ENCODE data around the gene CHPF2.

CHPF2 gene

DNA sequence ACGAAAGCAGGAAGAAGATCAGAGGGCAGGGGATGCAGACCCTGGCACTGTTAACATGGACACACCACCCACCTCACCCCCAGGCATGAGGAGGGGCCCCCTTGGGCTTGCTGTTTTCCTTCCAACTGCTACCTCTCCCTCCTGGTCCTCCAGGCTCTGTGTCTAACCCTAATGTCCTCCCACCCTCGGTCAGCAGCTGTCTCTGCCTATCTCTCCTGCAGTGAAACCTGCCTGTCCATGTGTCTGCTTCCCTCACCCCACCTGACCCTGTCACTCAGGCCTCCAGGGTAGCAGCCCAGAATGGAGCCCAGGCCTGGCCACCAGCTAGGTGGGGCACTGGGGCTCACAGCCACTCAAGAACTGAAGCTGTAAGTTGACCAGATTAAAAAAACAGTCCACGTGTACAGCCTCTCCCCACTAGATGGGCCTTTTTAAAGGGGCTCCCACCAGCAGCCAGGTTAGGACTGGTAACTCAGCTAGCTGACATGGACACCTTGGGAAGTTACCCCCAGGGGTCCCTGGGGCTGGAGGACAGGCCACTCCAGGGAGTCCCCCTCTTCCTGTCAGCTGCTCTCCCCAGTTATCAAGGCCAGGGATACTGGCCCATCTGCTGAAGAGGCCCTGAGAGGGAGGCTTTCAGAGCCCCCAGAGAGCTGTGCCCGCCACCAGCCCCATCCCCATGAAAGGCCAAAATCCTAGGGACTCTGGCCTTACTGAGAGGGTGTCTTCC lies 14.7 kb downstream of the CHPF2 start:
- DNase-seq (ENCODE audit: low read depth) = no peak

DNA sequence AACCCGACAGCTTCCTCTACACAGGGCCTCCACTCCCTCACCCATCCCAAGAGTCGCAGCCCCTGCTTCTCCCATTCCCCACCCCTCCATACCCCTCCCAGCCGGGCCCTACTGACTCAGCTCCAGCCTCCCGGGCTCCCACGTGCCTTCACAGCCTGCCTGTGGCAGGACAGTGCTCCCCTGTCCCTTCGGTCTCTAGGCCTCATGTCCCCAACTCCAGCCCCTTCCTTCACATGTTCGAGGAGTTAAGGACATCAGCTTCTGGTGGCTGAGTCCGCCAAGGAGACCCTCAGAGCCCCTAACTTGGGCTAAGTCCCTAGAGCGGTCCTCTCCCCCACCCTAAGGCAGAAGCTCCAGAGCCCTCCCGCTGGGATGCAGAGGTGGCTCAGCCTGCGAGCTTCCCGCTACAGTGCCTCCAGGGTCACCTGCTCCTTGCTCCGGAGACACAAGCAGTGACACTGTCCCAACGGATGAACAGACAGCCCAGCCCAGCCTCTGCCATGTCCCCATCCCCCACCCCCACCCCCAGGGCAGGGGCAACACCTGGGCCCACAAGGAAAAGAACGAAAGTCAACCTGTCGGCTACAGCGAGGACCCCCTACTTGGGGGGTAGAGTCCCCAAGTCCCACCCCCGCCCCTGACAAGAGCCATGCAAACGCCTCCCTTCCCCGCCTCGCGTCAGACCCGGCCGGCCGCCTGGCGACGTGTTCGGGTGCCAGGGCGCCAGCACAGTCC lies 15.5 kb downstream of the CHPF2 start:
- DNase-seq (ENCODE audit: low read depth) = no peak

DNA sequence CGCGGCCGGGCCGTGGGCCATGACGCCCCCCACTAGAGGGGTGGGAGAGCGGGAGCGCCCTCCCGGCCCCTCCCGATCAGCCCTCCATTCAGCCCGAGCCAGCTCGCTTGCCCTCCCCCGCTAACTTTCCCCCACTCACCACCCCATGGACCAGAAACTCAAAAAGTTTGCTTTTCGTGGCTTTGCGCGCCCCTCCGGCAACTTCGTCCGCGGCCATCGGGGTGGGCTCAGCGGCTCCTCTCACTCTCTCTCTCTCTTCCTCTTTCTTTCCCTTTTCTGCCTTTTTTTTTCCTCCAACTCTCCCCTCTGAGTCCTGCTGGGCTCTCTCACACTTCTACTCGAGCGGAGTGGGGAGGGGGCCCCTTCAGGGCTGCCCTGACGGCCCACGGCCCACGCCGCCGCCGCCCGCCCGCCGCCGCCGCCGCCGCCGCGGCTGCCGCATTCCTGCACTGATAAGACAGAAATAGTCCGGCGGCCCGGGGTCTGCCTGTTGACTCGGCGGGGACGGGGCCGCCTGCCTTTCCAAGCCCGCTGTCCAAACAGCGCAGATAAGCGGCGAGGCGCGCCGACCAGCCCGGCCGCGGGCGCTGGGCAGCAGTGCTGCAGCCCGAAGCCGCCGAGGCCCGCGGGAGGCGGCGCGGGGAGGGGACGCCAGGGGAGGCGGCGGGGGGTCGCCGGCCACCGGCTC lies 16.2 kb downstream of the CHPF2 start, which contains the start of gene SMARCD3:
SMARCD3 (minus strand) TSS at position 349 of the 688 bp plus-strand sequence; CDS start at position 217, 132 bp downstream.
- DNase-seq (ENCODE audit: low read depth) = no peak

DNA sequence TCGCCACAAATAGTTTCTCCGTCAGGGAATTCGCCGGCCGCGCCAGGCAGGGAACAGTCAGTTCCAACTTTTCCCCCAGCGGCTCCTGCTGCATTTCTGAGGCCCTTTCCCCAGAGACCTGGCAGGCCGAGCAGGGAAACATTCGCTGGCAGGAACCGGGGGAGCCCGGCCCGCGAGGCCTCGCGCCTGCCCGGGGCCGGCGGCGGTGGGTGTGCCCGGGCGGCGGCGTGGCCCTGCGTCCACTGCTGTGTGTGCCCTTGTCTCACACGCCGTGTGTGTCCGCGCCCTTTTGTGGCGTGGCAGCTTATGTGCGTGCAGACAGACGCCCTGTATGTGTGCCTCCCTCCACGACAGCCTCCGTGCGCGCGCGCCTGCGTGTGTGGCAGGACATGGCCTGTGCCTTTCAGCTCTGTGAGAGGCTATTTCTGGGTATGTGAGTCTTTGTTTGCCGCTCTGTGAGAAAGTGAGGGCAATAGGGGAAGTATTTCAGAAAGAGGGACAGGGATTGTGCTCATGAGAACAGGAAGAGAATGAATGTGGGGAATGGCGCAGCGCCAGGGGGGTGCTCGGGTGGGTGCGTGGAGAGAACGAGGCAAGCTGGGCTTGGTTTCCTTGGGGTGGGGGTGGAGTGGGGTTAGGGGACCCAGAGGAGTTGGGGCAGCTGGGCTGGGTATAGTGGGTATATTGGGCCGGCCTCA lies 16.9 kb downstream of the CHPF2 start:
- DNase-seq (ENCODE audit: low read depth) = no peak

DNA sequence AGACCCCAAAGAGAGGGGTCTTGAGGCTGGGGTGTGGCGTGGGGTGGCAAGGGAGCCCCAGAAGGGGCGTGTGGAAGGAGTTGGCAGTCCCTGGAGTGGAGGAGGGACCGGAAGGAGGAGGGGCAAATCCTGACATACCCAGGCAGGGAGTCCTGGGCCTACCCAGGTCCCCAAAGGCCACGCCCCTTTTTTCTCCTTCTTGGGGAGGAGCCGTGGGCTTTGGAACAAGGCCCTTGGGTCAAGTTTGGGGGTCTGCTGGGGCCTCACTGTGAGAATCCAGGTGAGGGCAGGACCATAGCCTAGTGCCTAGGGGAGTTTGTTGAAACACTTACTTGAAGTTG lies 17.4 kb downstream of the CHPF2 start:
- DNase-seq (ENCODE audit: low read depth) = no peak

DNA sequence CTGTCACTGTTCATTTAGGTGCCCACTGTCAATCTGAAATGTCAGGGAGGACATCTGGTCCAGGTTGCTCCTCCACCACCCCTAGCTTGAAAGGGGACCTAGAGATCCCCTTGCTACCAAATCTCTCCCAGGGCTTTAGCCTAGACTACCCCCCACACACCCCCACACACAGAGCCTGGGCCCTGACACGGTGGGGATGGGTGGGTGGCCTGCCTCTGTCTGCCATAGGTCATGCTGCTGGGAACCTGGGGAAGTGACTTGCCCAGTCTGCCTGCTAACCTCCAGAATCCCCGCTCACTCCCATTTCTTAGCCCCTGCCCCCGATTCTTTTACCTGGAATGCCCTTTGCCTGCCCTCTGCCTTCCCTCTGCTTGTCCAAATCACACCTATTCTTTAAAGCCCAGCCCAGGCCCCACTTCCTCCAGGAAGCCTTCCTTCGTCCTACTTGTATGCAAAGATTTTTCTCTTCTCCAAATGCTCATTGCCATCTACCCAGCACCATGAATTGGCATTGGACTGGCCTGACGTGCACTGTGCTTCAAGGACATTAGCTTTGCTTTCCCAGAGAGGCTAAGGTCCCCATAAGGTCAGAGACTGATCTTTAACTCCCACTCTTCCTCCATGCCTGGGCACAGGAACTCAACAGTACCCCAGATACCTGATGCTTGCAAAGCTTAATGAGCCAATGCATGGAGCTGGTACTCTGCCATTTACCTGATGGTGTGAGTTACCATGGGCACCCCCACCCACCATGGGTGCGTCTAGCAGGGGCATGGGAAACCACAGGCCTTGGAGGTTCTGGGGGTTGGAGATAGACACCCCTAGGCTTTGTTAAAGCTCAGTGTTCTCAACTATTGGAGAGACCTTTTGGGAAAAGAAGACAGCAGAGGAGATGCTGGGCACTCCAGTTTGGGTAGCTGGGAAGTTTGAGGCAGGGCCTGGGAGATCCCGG lies 18.2 kb downstream of the CHPF2 start:
- DNase-seq (ENCODE audit: low read depth) = no peak

DNA sequence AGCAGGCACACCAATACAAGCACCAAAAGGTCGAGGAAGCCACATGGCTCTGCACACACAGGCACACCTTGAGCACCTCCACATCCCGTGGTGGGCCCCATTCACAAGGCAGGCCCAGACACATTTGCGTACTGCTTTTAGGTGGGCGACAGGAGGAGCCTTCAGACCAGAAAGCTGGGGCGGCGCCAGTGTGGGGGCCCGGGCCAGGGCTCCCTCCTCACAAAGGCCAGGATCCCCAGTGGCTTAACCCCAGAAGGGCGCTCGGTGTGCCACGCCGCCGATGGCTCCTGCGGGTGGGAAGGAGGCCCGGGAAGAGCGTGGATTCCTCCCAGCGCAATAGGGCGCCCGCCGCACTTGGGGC lies 19.0 kb downstream of the CHPF2 start:
- no peak for DNase-seq (ENCODE audit: low read depth)

DNA sequence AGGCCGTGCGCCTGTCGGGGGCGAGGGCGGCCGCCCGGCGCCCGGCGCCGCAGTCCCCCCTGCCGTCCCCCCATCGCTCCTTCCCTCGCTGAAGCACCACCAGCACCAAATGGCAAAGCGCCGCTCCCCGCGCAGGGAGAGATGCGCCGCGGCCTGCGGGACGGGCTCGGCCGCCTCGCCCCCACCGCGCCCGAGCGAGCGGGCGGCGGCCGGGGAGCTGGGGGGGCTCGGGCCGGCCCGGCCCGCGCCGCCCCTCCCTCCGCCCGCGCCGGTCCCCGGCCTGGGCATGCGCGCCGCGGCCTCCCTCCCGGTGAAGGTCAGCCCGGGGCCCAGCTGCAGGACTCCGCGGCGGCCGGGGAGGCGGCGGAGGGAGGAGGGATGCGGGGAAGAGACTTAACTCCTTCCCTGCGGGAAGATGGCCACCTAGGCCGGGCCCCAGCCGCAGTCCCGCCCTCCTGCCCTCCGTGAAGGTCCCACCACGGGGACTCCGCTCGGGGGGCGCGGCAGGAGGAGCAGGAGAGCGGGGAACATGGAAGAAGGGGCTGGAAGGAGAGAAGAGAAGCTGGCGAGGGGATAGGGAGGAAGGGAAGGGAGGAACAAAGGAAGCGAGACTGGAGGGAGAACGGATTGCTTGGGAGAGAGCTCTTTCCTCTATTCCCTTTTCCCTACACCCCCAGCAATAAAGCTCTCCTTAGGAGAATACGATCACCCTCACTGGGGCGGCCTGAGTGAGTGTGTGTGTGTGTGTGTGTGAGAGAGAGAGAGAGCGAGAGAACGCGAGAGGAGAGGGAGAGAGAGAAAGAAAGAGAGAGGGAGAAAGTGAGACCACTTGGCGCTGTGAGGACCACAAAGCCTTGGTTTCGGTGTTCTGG lies 19.6 kb downstream of the CHPF2 start:
- no peak for DNase-seq (ENCODE audit: low read depth)

DNA sequence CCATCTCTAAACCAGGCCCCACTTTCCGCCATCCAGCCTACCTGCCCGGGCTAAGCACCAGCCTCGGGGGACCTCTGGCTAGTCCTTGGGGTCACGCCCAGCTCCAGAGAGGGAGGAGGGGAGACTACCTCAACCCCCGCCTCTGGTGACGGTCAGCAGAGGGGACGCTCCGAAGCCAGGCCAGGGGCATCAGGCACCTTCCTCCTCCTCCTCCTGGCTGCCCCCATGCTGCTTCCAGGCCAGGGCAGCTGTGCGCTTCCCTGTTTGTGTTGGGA lies 20.2 kb downstream of the CHPF2 start:
- DNase-seq (ENCODE audit: low read depth) = no peak

DNA sequence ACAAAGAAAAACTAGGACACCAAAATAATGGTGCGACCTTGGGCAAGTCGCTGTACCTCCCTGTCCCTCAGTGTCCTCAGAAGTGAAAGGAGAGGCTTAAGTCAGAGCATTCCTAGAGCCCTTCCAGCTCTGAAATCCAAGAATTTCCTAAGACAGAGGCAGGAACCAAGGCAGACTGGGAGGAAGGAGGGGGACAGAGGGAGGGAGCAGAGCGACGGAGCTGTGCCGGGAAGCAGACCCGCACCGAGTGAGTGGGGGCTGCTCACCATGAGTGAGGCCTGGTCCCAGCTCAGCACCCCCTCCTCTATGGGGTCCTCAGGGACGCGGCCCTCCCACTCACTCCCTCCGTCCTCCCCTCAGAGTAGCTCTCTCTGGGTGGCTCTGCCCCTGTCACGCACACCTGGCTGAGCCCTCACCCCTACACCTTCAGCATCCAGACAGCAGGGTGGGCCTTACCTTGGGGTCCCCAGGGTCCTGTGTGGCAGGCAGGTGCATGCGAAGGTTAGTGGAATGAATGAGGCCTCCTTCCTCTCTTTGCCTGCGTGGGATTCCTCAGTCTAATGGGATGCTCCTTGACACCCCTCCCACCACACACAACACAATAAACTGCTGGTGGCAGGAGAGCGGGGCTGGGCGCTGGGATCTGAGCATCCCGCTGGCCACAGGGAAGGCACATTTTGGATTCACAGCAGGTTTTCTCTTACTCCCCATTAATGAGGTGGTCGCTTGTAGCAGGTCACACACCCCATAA lies 20.9 kb downstream of the CHPF2 start:
- DNase-seq (ENCODE audit: low read depth) = no peak

DNA sequence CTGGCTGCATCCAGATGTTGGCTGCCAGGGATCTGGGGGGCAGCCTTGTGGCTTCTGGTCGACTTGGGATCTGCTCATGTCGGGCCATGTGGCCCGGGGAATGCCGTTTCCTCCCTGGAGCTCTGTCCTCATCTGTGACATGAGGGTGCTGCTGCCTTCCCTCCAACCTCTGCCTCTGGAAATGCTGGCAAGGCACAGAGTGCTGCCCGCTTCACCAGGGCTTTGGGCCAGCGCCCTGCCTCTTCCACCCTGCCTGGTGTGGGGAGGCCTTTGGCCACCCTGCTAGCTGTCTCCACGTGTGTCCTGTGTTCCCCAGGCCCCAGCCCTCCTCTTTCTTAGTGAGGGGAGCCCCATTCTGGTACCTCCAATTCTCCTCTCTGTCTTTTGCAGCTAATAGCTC lies 22.0 kb downstream of the CHPF2 start:
- no peak for DNase-seq (ENCODE audit: low read depth)

DNA sequence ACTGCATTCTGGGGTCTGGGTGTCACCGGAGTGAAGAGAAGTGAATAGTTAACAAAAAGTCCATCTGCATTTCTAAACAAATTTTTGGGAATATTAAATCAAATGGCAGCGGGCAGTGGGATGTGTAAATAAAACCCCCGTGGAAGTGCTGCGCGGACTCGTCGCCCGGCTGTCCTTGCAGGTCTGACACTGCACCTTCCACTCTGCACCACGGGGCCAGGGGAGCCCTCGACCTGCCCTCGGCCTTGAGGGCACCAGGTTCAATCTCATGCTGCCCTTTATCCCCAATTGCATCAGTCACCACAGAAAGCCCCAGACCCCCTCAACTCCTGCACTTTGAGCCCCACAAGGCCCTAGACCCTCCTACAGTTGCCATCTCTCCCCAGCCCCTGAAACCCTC lies 22.6 kb downstream of the CHPF2 start:
- no peak for DNase-seq (ENCODE audit: low read depth)

DNA sequence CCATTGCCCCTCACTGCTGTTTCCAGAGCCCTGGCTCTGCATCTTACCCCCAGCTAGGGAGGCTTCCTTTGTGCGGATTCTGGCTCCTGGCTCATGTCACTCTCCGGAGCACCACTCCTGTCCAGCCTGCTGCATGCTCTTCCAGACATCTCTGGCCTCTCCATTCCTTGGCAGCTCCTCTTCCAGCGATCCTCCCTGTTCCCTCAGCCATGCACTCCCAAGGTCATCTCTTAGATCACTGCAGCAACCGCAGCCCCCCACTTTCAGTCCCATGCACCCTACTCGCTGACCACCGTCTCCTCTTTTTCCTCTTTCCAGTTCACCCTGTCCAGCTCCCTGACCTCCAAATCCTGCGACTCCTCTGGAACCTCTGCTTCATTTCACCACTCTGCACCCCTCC lies 23.1 kb downstream of the CHPF2 start:
- DNase-seq (ENCODE audit: low read depth) = no peak

DNA sequence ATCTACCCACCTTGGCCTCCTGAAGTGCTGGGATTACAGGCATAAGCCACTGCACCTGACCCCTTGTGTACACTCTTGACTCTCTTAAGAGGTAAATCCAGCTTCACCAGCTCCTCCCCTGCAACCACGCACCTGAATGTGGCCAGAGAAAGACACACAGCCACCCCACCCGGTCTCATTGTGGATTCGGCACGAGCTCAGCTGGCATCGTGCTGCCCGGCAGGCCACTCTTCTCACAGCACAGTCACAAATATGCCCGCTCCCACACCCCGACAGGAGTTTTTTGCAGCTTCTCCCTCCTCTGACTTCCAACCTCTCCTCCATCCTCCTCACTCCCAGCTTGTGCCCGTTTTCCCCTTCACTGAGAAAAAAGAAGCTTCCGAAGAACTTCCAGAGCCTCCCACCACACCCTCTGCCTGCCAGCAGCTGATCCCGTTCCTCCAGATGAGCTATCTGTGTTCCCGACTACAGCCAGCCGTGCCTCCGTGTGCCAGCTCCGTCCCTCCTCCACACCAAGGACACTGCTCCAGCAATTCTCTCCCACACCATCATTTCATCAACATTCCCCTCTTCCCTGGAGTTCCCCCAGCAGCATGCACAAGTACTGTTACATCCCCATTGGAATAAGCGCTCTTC lies 24.2 kb downstream of the CHPF2 start:
- DNase-seq (ENCODE audit: low read depth) = no peak

DNA sequence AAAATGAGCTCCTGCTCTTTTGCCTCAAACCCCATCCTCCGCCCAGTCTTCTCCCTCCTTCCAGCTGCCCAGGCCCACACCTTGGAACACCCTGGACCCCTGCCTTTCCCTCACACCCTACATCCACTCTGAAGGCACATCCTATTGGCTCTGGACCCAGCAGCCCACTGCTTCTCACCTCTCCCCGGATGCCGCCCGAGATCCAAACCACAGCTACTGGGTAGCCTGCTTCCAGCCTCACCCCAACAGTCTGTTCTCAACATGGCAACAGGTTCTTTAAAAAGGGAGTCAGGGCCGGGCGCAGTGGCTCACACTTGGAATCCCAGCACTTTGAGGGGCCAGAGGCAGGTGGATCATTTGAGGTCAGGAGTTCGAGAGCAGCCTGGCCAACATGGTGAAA lies 25.7 kb downstream of the CHPF2 start:
- DNase-seq (ENCODE audit: low read depth) = no peak

DNA sequence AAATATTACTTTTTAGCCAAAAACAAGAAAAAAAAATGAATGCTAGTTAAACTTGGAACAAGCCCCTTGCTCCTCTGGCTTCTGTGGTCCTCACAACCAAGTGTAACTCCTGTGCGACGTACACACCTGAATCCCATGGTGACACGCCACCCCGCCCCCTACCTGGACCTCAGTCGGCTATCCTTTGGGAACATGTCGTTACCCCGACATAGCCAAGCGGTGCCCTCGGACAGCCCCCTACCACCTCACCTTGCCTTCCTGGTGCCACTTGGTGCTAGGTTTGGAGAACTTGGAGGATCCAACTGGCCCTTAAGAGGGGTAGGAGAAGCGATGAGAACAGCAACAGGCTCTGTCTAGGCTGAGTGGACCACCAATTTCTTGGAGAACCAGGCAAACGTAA lies 28.2 kb downstream of the CHPF2 start:
- no peak for DNase-seq (ENCODE audit: low read depth)

DNA sequence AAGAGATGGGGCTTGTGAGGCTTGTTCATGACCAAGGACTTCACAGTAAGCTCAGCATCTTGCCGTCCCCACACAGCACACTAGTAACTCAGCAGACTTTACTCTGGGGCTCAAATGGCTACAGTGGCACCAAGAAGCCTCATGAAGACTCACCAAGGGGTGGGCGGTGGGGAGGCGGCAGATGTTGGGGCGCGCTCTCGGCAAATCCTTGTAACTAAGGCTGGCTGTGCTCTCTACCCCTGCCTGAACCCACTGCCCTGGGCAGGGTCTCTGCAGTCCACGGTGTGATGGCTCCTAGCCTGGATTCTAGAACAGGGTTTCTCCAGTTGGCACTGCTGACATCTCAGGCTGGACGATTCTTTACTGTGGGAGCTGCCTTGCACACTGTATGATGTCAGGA lies 28.6 kb downstream of the CHPF2 start:
- no peak for DNase-seq (ENCODE audit: low read depth)

DNA sequence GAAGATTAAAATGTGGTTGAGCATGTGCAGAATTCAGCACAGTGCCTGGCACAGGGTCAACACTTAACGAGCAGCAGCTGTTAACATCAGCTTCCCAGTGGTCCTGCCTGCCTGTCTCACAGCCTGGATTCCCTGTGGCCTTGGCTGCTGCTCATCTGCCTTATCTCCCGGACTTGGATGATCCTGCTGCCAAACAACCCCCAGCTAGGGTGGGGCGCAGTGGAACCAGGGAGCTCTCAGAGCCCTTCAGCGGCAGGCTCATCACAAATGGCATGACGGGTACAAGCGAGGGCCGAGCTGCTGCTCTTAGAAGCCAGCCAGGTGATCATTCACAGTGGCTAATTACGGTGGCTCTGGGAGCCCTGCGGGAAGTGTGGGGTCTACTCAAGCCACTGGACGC lies 29.2 kb downstream of the CHPF2 start:
- DNase-seq (ENCODE audit: low read depth) = no peak

DNA sequence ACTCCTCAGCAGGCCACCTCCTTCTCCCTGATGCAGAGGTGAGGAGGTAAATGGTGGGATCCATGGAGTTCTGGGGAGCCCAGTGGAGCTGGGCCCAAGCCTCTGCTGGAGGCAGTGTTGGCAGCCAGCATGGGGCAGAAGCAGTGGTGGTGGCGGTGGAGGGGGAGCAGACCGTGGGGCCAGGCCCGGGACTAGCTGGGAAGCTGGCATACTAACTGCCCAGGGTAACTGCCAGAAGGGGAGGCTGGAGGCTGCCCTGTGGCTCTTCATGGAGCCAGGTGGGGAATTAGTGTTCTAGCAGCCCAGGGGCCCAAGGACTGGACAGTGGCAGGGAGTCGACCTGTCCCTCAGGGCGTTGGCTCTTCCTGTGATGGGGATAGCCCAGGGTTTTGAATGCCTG lies 32.3 kb downstream of the CHPF2 start:
- no peak for DNase-seq (ENCODE audit: low read depth)
